ENCODE results near the gene DNAH14. TPM values are rescaled to one million over a fixed set of nuclear protein-coding genes. Genes with fewer than 3 reads are reported as not detected.

The DNAH14 gene
- total and polyA plus RNA-seq, 2 of the 4 experiments (the other 2 are of a cell fraction), result 2.7 to 3.6 TPM

DNA sequence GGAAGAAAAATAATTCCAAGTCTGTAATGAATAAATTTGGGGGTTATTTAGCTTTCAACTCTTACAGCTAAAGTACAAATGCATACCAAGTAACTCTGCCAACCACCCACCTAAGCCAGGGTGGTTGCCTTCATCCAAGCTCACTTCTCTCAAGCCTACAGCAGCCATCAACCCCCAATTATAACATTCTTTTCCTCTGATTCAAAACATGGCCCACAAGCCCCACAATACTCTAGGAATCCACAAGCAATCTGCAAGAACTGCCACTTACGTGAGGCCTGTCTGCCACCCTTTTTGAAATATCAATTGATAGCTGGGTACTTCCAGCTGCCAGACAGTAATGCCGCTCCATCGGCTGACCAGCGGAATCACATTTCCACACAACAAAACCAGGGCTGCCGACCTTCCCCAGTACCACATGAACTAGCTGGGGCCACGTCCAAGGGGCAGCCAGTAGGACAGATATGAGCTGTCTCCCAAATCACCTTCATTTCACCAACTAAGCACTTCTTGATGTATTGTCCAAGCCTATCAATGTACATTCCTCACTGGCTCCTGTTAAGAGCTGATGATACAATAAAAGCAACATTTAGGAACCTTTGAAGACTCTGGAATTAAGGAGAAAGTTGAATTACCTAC, 495.2 kb downstream of the DNAH14 start:
- Histone ChIP-seq H3K27ac (ENCODE audit: insufficient read depth, low read length) (peak overlapping the region; percentile 12), H2AK5ac (ENCODE audit: low read depth, low read length) (peak overlapping the region; percentile 55; the same call in 1 of the 2 replicates), H2BK5ac (ENCODE audit: low read depth, low read length, poor library complexity, severe bottlenecking) (peak overlapping the region; percentile 72), H3K4me2 (ENCODE audit: low read depth, low read length) (peak overlapping the region; percentile 80), H3K9me3 (ENCODE audit: control insufficient read depth, insufficient read depth, low read length) (no peaks in the 10 kb centered on the region), H3K23ac (ENCODE audit: low read depth, low read length) (peak overlapping the region; percentile 55), H2AFZ (replicated peaks; ENCODE audit: low read length, poor library complexity) (peak overlapping the region; percentile 56), H4K20me1 (ENCODE audit: insufficient read depth, low read length) (peaks cover 31% of the 10 kb centered on the region; the same call in 1 of the 2 replicates), H3K14ac (replicated peaks; ENCODE audit: low read depth, low read length) (peak overlapping the region; percentile 12), H3K4me1 (ENCODE audit: control insufficient read depth, insufficient read depth, low read length) (peaks cover 16% of the 10 kb centered on the region), H2BK20ac (ENCODE audit: low read depth, low read length) (peak overlapping the region; percentile 63), H3K4ac (ENCODE audit: low read depth, low read length) (peak overlapping the region; percentile 85), H3K9me1 (ENCODE audit: insufficient read depth, low read length) (peaks cover 12% of the 10 kb centered on the region), H2BK15ac (ENCODE audit: low read depth, low read length) (peak overlapping the region; percentile 6; the same call in 1 of the 3 replicates), H4K91ac (ENCODE audit: insufficient read depth, low read depth, low read length) (peak overlapping the region; percentile 29; the same call in 1 of the 2 replicates), H3K56ac (ENCODE audit: extremely low read depth, insufficient read depth, low read length) (no peak overlapping the region), H2BK120ac (ENCODE audit: low read depth, low read length) (peak overlapping the region; percentile 53), H4K5ac (ENCODE audit: low read depth, low read length) (peak overlapping the region; percentile 48; the same call in 1 of the 2 replicates), H3K36me3 (ENCODE audit: control insufficient read depth, insufficient read depth, low read length) (no peaks in the 10 kb centered on the region), H4K8ac (ENCODE audit: low read depth in 2 of 2, low read length in 2 of 2) (peak overlapping the region in 1 of 2 experiments; percentile 17; a peak in 1 of 4 replicates), H3K79me1 (ENCODE audit: low read depth in 1 of 2, low read length in 2 of 2) (peaks cover 18 to 49% of the 10 kb centered on the region in 2 experiments), H3K27me3 (ENCODE audit: control insufficient read depth, insufficient read depth, low read length) (no peaks in the 10 kb centered on the region), H3K18ac (ENCODE audit: low read depth, low read length) (peak overlapping the region; percentile 10; the same call in 1 of the 2 replicates), H2AK9ac (replicated peaks; ENCODE audit: low read depth, low read length, poor library complexity) (peak overlapping the region; percentile 93), H3K4me3 (ENCODE audit: insufficient read depth, low read depth, low read length) (no peak overlapping the region), H3K9ac (ENCODE audit: low read depth, low read length) (no peak overlapping the region; the same call in 1 of the 2 replicates)
- POLR2A ChIA-PET (ENCODE audit: unreplicated experiment), result no interaction called here
- intact Hi-C loops (cut with micrococcal nuclease), result no loop called here
- TF ChIP-seq FOS (IDR thresholded peaks at IDR 0.05; ENCODE audit: low read depth, low read length), result no peak
- TF ChIP-seq SMC3 (IDR thresholded peaks at IDR 0.05; ENCODE audit: low read depth, low read length), result no peak
- TF ChIP-seq CEBPB (IDR thresholded peaks at IDR 0.05; ENCODE audit: low read depth, low read length), result no peak
- TF ChIP-seq, protein P1, sequence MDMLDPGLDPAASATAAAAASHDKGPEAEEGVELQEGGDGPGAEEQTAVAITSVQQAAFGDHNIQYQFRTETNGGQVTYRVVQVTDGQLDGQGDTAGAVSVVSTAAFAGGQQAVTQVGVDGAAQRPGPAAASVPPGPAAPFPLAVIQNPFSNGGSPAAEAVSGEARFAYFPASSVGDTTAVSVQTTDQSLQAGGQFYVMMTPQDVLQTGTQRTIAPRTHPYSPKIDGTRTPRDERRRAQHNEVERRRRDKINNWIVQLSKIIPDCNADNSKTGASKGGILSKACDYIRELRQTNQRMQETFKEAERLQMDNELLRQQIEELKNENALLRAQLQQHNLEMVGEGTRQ (IDR thresholded peaks at IDR 0.05; ENCODE audit: low read depth, low read length), result no peak
- no peak for TF ChIP-seq BHLHE40 (IDR thresholded peaks at IDR 0.05; ENCODE audit: low read depth, low read length)
- TF ChIP-seq, protein P2, sequence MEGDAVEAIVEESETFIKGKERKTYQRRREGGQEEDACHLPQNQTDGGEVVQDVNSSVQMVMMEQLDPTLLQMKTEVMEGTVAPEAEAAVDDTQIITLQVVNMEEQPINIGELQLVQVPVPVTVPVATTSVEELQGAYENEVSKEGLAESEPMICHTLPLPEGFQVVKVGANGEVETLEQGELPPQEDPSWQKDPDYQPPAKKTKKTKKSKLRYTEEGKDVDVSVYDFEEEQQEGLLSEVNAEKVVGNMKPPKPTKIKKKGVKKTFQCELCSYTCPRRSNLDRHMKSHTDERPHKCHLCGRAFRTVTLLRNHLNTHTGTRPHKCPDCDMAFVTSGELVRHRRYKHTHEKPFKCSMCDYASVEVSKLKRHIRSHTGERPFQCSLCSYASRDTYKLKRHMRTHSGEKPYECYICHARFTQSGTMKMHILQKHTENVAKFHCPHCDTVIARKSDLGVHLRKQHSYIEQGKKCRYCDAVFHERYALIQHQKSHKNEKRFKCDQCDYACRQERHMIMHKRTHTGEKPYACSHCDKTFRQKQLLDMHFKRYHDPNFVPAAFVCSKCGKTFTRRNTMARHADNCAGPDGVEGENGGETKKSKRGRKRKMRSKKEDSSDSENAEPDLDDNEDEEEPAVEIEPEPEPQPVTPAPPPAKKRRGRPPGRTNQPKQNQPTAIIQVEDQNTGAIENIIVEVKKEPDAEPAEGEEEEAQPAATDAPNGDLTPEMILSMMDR (conservative IDR thresholded peaks at IDR 0.05; ENCODE audit: low read depth, low read length), result no peak
- TF ChIP-seq MAZ (IDR thresholded peaks at IDR 0.05; ENCODE audit: borderline replicate concordance, low read depth, low read length), result no peak
- TF ChIP-seq RFX5 (IDR thresholded peaks at IDR 0.05; ENCODE audit: low read depth, low read length), result no peak
- TF ChIP-seq POLR2A (IDR thresholded peaks at IDR 0.05; ENCODE audit: low read depth, low read length), result no peak
- DNase-seq (peak; percentile 56), ATAC-seq (ENCODE audit: low read depth) (no peak)
- in situ Hi-C loops (cut with MboI; ENCODE audit: low sequenced_read_pairs), result loop anchor here (25.0 kb wide), 1 partner anchor 937 kb away; no protein-coding TSS in a partner anchor
- CTCF ChIA-PET, result interaction anchor here (1.4 to 1.5 kb wide), 2 partner anchors 9 to 50 kb away, joined by 3 to 4 read pairs; no protein-coding TSS in a partner anchor
- dilution Hi-C loops (cut with HindIII; ENCODE audit: low sequenced_read_pairs, unreplicated experiment), result no loop called here
- 67% methylated on average over 1 of the region's 6 CpGs; no CpG with 5 or more reads in 1 of the 2 experiments for WGBS, 2 experiments (ENCODE audit: extremely low coverage in 2 of 2, insufficient read length in 1 of 2)
- no TSS peak for BruUV-seq (replicated peaks)

Data from IMR-90 (cell line).